MG63 (cell line): ENCODE results near the gene HAPLN1. TPM values are rescaled to one million over a fixed set of nuclear protein-coding genes. Genes with fewer than 3 reads are reported as not detected.
"Not testable (repeated sequence)": the region's sequence is repeated elsewhere in the genome, so short reads cannot be mapped to it uniquely, and the experiment has no call there.

ENCODE experiments used
- DNase-seq: peaks from one replicate; pipeline ENCODE4 v3.0.0-alpha.2; 2020
- H3K27me3 ChIP-seq: fragments of 250-450 bp; sonication (Bioruptor Pico); 2 replicates; pipeline ENCODE4 v1.5.1; 2020; ENCODE audit warnings: mild to moderate bottlenecking, moderate library complexity
- H3K36me3 ChIP-seq: fragments of 250-450 bp; sonication (Bioruptor Pico); 2 replicates; pipeline ENCODE4 v1.5.1; 2020; ENCODE audit warnings: mild to moderate bottlenecking, moderate library complexity
- H3K4me3 ChIP-seq: fragments of 250-450 bp; sonication (Bioruptor Pico); 2 replicates; pipeline ENCODE4 v1.5.1; 2020; ENCODE audit warnings: mild to moderate bottlenecking, moderate library complexity
- H3K9me3 ChIP-seq: fragments of 250-450 bp; sonication (Bioruptor Pico); 2 replicates; pipeline ENCODE4 v1.5.1; 2020; ENCODE audit warnings: mild to moderate bottlenecking, moderate library complexity
- total RNA-seq: library from RNA; depleted of rRNA; stranded (reverse); fragments of >200 nt; shearing (Covaris generic); gene quantifications from 2 replicates; pipeline ENCODE4 v1.2.3, GENCODE V29; 2014; ENCODE audit warnings: low replicate concordance; rRNA removed

HAPLN1 gene
- total RNA-seq: 0.16 TPM in 1 of 2 replicates, not detected in the other

- peak within 1 kb of the TSS; percentile 42 for H3K4me3 ChIP-seq
- H3K27me3 ChIP-seq: peaks cover 50% of the 10 kb centered on the region
- no peaks in the 10 kb centered on the region for H3K9me3 ChIP-seq
- no peaks in the 10 kb centered on the region for H3K36me3 ChIP-seq
- DNase-seq: no peak
Observed at GRCh38 chr5:83720836-83721537, at the start of gene HAPLN1. Gene HAPLN1, minus strand, starts transcription at chr5:83720855. Its CDS starts 47,332 bp downstream, at chr5:83673523.

GRCh38 chr5:83767409-83767992, 46.8 kb upstream of the HAPLN1 start:
- H3K9me3 ChIP-seq: peaks cover 10% of the 10 kb centered on the region

GRCh38 chr5:83764101-83764500, 43.4 kb upstream of the HAPLN1 start:
- Histone ChIP-seq H3K9me3 (peaks cover 10% of the 10 kb centered on the region), H3K4me3 (no peak overlapping the region), H3K36me3 (no peaks in the 10 kb centered on the region), H3K27me3 (no peaks in the 10 kb centered on the region)
- DNase-seq: no peak

More at GRCh38 chr5:83767409-83767992, 46.8 kb upstream of the HAPLN1 start:
- Histone ChIP-seq H3K36me3 (no peaks in the 10 kb centered on the region), H3K27me3 (no peaks in the 10 kb centered on the region), H3K4me3 (no peak overlapping the region)
- DNase-seq: no peak

- Histone ChIP-seq H3K4me3 (no peak overlapping the region), H3K36me3 (no peaks in the 10 kb centered on the region), H3K27me3 (no peaks in the 10 kb centered on the region), H3K9me3 (no peaks in the 10 kb centered on the region)
- DNase-seq: no peak
Observed at GRCh38 chr5:83760579-83760978, 39.9 kb upstream of the HAPLN1 start.

GRCh38 chr5:83752700-83753099, 32.0 kb upstream of the HAPLN1 start:
- no peaks in the 10 kb centered on the region for H3K36me3 ChIP-seq
- no peak overlapping the region for H3K4me3 ChIP-seq
- 0 out of 2 replicates have a peak, but pooled peaks cover 5% of the 10 kb centered on the region for H3K9me3 ChIP-seq
- no peak for DNase-seq
- peaks cover 5% of the 10 kb centered on the region; the same call in 1 of the 2 replicates for H3K27me3 ChIP-seq

GRCh38 chr5:83751201-83751600, 30.5 kb upstream of the HAPLN1 start:
- Histone ChIP-seq H3K4me3 (no peak overlapping the region), H3K9me3 (0 out of 2 replicates have a peak, but pooled peaks cover 5% of the 10 kb centered on the region), H3K27me3 (peaks cover 5% of the 10 kb centered on the region; the same call in 1 of the 2 replicates), H3K36me3 (no peaks in the 10 kb centered on the region)
- DNase-seq: no peak

GRCh38 chr5:83750749-83751148, 30.1 kb upstream of the HAPLN1 start:
- peaks cover 5% of the 10 kb centered on the region; the same call in 1 of the 2 replicates for H3K27me3 ChIP-seq
- H3K36me3 ChIP-seq: no peaks in the 10 kb centered on the region
- H3K9me3 ChIP-seq: 0 out of 2 replicates have a peak, but pooled peaks cover 5% of the 10 kb centered on the region
- no peak overlapping the region for H3K4me3 ChIP-seq
- DNase-seq: no peak

GRCh38 chr5:83745816-83746215, 25.2 kb upstream of the HAPLN1 start:
- H3K36me3 ChIP-seq: no peaks in the 10 kb centered on the region
- H3K4me3 ChIP-seq: no peak overlapping the region
- H3K27me3 ChIP-seq: no peaks in the 10 kb centered on the region
- H3K9me3 ChIP-seq: 0 out of 2 replicates have a peak, but pooled peaks cover 5% of the 10 kb centered on the region
- DNase-seq: no peak

- Histone ChIP-seq H3K4me3 (no peak overlapping the region), H3K36me3 (no peaks in the 10 kb centered on the region), H3K27me3 (no peaks in the 10 kb centered on the region), H3K9me3 (0 out of 2 replicates have a peak, but pooled peaks cover under 1% of the 10 kb centered on the region)
- DNase-seq: no peak
Observed at GRCh38 chr5:83744821-83745220, 24.2 kb upstream of the HAPLN1 start.

- Histone ChIP-seq H3K27me3 (no peaks in the 10 kb centered on the region), H3K36me3 (no peaks in the 10 kb centered on the region), H3K9me3 (no peaks in the 10 kb centered on the region), H3K4me3 (no peak overlapping the region)
- DNase-seq: no peak
Observed at GRCh38 chr5:83742089-83742488, 21.4 kb upstream of the HAPLN1 start.

GRCh38 chr5:83741571-83741970, 20.9 kb upstream of the HAPLN1 start:
- no peaks in the 10 kb centered on the region for H3K36me3 ChIP-seq
- no peaks in the 10 kb centered on the region for H3K9me3 ChIP-seq
- no peak for DNase-seq
- no peaks in the 10 kb centered on the region for H3K27me3 ChIP-seq
- no peak overlapping the region for H3K4me3 ChIP-seq

- Histone ChIP-seq H3K4me3 (no peak overlapping the region), H3K36me3 (no peaks in the 10 kb centered on the region), H3K9me3 (no peaks in the 10 kb centered on the region), H3K27me3 (no peaks in the 10 kb centered on the region)
- DNase-seq: no peak
Observed at GRCh38 chr5:83740741-83741140, 20.1 kb upstream of the HAPLN1 start.

GRCh38 chr5:83736169-83736568, 15.5 kb upstream of the HAPLN1 start:
- not testable (repeated sequence) for DNase-seq, H3K4me3 ChIP-seq, H3K27me3 ChIP-seq, H3K9me3 ChIP-seq, H3K36me3 ChIP-seq

GRCh38 chr5:83735058-83735457, 14.4 kb upstream of the HAPLN1 start:
- not testable (repeated sequence) for H3K9me3 ChIP-seq, H3K36me3 ChIP-seq, H3K27me3 ChIP-seq, DNase-seq, H3K4me3 ChIP-seq

GRCh38 chr5:83731638-83732037, 11.0 kb upstream of the HAPLN1 start:
- no peak overlapping the region for H3K4me3 ChIP-seq
- H3K27me3 ChIP-seq: no peaks in the 10 kb centered on the region
- no peak for DNase-seq
- H3K9me3 ChIP-seq: no peaks in the 10 kb centered on the region
- H3K36me3 ChIP-seq: no peaks in the 10 kb centered on the region

GRCh38 chr5:83729362-83729761, 8.7 kb upstream of the HAPLN1 start:
- Histone ChIP-seq H3K27me3 (no peaks in the 10 kb centered on the region; the same call in 1 of the 2 replicates), H3K4me3 (no peak overlapping the region), H3K36me3 (no peaks in the 10 kb centered on the region), H3K9me3 (no peaks in the 10 kb centered on the region)
- DNase-seq: no peak

- Histone ChIP-seq H3K4me3 (no peak overlapping the region), H3K36me3 (no peaks in the 10 kb centered on the region), H3K9me3 (no peaks in the 10 kb centered on the region), H3K27me3 (peaks cover 9% of the 10 kb centered on the region)
- DNase-seq: no peak
Observed at GRCh38 chr5:83726912-83727311, 6.3 kb upstream of the HAPLN1 start.

- no peak for DNase-seq
- Histone ChIP-seq H3K36me3 (no peaks in the 10 kb centered on the region), H3K4me3 (no peak overlapping the region), H3K27me3 (peaks cover 28% of the 10 kb centered on the region), H3K9me3 (no peaks in the 10 kb centered on the region)
Observed at GRCh38 chr5:83724935-83725334, 4.3 kb upstream of the HAPLN1 start.
